NCI-H1092 treated with DMSO at 0.1 percent for 48 hours (cell line): ENCODE data around the gene RASGRP3.
A peak's percentile ranks its signal among the peaks of the same experiment; 100 is the strongest.

Experiments used
- DNase-seq: peaks from one replicate; lab custom pipeline; 2025; lab: John Stamatoyannopoulos, UW

Gene RASGRP3

DNA sequence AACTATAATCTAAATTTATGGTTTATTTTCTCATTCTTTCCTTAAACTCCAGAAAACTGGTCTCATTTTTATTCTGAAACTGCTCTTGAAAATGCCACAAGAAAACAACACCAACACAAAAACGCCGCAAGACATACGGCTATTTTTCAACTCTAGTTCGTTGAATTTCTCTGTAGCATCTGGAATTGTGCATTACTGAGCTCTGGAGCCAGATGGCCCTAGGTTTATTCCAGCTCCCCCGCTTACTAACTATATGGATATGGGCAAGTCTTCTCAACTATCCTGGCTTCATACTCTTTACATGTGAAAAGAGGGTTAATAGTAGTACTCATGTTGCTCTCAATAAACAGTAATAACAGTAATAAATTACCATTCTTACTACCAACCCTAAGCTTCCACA is 102.8 kb downstream of the RASGRP3 start:
- no peak for DNase-seq

GRCh38 chr2:33581872-33582271 is 105.4 kb downstream of the RASGRP3 start:
- DNase-seq = no peak

DNA sequence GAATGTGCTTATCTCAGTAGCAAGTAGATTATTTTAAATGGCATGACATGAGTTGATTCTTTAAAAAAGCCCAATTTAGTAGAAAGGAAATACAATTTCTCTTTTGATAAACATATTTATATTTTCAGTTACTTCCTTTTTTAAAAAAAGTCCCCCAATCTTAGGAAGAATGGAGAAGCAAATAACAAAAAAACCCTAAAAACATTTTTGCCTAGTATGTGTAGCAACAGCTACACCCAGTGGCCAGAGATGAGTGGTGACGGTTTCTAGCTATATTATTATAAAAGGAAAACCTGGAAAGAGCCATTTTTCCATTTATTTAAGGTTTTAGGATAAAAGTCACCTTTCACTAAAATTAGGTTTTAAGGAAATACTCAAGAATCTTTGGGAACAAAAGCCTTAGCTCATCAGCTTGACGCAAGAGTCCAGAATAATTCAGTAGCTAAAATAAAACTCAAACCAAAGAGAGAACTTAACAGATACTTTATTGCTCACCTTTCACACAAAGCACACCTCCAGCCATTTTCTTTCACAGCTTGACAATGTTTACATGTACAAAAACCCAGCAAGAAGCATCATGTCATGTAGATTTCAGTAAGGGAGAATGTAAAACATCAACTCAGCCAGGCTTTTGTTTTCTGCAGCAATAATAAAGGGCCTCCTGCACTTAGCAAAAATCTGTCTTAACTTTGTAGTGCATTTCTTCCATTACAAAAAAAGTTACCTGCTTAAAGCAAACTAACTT is 106.9 kb downstream of the RASGRP3 start:
- peak; percentile 3 for DNase-seq

- DNase-seq = no peak
Observed at GRCh38 chr2:33586766-33587165, 110.3 kb downstream of the RASGRP3 start.

DNA sequence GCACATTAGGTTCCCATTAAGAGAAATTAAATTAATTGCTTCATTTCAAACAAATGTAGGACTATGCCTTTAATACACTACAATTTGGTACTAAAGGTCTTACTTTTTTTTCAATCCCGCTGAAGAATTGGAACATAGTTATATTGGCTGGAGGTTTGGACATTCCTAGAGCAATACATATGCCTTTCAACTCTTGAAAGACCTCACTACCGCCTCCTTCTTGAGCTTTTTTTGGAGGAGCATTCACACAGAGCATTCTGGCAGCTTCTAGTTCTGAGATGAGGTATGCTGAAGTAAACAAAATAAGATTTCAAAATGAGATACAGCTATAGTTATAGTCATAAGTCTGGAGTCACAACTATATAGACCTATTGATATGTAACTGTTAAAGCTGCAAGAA is 111.8 kb downstream of the RASGRP3 start:
- DNase-seq = no peak

GRCh38 chr2:33589444-33589843 is 113.0 kb downstream of the RASGRP3 start:
- DNase-seq = no peak

DNA sequence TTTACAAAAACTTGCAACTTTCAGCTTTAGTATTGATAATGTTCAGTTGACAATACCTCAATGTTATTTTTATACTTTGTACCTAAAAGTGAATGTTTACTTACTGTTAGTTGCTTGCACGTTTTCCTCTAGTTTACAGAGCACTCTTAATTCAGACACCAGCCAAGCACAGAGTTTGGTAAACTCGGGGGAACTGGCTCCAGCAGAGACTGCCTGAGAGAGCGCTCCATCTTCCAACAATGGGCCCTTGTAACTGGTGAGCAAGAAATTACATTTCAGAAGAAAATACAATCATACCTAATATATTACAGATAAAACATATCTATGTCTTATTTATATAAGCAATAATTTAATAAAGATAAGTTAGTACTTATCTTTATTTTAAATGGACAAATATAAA is 118.9 kb downstream of the RASGRP3 start:
- DNase-seq = no peak

DNA sequence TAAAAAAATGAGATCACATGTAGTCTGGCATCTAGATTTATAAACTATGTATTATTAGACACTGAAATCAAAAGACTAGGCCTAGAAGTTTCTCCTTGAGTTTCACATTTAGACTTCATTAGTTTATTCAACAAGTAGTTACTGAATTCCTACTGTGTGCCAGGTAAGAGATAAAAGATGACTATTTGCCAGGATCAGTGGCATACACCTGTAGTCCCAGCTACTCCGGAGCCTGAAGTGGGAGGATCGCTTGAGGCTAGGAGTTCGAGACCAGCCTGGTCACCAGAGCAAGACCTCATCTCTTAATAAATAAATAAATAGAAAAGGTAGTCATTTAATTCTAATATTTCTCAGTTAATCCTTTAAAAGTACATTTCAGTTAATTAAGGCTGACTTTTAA is 120.6 kb downstream of the RASGRP3 start:
- DNase-seq = no peak

GRCh38 chr2:33598561-33599174 is 122.2 kb downstream of the RASGRP3 start:
- DNase-seq = peak; percentile 30

- peak; percentile 96 for DNase-seq
Observed at GRCh38 chr2:33599175-33599942, 122.9 kb downstream of the RASGRP3 start, which contains the start of gene FAM98A. Gene FAM98A, minus strand, starts transcription at chr2:33599299. Its CDS starts 78 bp downstream, at chr2:33599221.

- DNase-seq = no peak
Observed at GRCh38 chr2:33599943-33600192, 123.4 kb downstream of the RASGRP3 start.

- DNase-seq = no peak
Observed at GRCh38 chr2:33602201-33602830, 125.9 kb downstream of the RASGRP3 start.

GRCh38 chr2:33603416-33603815 is 127.0 kb downstream of the RASGRP3 start:
- DNase-seq = no peak

DNA sequence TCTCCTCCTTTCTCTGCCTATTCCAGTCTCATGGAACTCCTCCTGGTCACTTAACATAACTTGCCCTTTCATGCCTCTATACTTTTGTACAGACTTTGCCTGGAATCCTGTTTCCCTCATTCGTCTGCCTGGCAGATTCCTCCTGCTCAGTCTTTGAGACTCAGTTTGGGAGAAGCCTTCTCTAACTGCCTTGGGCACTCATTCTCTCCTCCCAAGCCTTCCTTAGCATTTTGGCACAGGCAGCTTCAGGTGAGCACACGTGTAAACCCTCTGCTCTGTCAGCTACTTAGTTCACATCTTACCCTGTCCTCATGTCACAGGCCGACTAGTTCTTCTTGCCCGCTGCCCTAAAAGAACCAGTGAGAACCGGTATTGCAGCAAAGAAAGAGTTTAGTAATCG is 128.6 kb downstream of the RASGRP3 start:
- DNase-seq = no peak

- DNase-seq = no peak
Observed at GRCh38 chr2:33606100-33606499, 129.7 kb downstream of the RASGRP3 start.

GRCh38 chr2:33606622-33607021 is 130.2 kb downstream of the RASGRP3 start:
- no peak for DNase-seq

DNA sequence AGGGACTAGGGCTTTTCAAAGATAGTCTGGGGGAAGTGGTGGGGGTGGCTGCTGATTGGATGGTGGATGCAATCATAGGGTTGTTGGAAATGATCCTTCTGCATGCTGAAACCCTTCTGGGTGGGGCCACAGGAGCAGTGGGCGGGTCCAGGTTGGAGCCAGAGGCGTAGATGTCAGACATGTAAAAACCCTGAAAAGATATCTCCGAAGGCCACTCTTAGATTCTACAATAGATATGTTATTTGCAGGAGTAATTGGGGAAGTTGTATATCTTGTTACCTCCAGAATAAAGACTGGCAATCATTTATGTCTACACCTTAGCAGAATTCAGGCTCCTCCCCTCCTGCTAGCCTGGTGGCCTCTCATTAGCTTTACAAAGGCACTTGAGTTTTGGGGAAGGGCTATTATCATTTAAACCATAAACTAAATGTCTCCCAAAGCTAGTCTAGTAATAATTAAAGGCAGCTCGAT is 130.8 kb downstream of the RASGRP3 start:
- DNase-seq = no peak

GRCh38 chr2:33607905-33608304 is 131.5 kb downstream of the RASGRP3 start:
- no peak for DNase-seq

GRCh38 chr2:33614190-33614589 is 137.7 kb downstream of the RASGRP3 start:
- no peak for DNase-seq
